Stimulated activated effector memory CD8-positive, alpha-beta T cell treated with anti-CD3 and anti-CD28 coated beads, Interleukin-12 subunit alpha, Interleukin-12 subunit beta, amount 100 ng/mL, for 72 hours (primary cell): ENCODE results near the gene ILK.

Source experiments
- ATAC-seq: fragments of 150-1000 bp; cut with Tn5 transposase; 2 replicates; pipeline ENCODE4 v1.10.0; 2021
- DNase-seq, 2 donors: peaks; one replicate each; pipeline ENCODE4 v3.0.0; 2021 to 2022; ENCODE audit warnings: low spot score in 2 of 2
- H3K27ac Mint-ChIP-seq: one replicate; pipeline ENCODE4 v1.8.0; 2022; ENCODE audit warnings: mild to moderate bottlenecking, mixed read lengths
- H3K36me3 Mint-ChIP-seq: one replicate; pipeline ENCODE4 v1.8.0; 2022; ENCODE audit warnings: mild to moderate bottlenecking, mixed read lengths
- H3K4me1 Mint-ChIP-seq: one replicate; pipeline ENCODE4 v1.8.0; 2022; ENCODE audit warnings: mixed read lengths
- H3K4me3 Mint-ChIP-seq: one replicate; pipeline ENCODE4 v1.8.0; 2022; ENCODE audit warnings: mild to moderate bottlenecking, mixed read lengths
- H3K9me3 Mint-ChIP-seq: one replicate; pipeline ENCODE4 v1.8.0; 2022; ENCODE audit warnings: mixed read lengths

ILK gene

DNA sequence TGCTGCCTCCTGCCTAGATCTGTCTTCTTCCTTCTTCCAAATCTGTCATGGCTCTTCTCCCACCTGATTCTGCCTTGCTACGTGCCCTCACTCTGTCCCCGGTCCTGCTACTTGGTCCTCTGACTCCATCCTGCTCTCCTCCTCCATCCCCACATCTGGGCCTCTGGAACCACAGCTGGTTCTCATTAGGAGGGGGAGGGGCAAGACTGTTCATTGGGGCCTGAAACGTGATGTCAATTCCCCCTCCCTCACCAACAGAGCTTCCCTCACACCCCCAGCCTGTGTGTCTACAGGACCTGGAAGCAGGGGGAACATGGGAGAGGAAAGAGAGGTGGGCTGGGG is 43.0 kb downstream of the ILK start:
- peaks cover 7% of the 10 kb centered on the region for H3K4me1 Mint-ChIP-seq
- no peaks in the 10 kb centered on the region for H3K36me3 Mint-ChIP-seq
- ATAC-seq: no peak
- no peaks in the 10 kb centered on the region for H3K9me3 Mint-ChIP-seq
- H3K27ac Mint-ChIP-seq: no peak overlapping the region
- H3K4me3 Mint-ChIP-seq: no peak overlapping the region
- DNase-seq: peak in 1 of 2 donors; percentile 59

DNA sequence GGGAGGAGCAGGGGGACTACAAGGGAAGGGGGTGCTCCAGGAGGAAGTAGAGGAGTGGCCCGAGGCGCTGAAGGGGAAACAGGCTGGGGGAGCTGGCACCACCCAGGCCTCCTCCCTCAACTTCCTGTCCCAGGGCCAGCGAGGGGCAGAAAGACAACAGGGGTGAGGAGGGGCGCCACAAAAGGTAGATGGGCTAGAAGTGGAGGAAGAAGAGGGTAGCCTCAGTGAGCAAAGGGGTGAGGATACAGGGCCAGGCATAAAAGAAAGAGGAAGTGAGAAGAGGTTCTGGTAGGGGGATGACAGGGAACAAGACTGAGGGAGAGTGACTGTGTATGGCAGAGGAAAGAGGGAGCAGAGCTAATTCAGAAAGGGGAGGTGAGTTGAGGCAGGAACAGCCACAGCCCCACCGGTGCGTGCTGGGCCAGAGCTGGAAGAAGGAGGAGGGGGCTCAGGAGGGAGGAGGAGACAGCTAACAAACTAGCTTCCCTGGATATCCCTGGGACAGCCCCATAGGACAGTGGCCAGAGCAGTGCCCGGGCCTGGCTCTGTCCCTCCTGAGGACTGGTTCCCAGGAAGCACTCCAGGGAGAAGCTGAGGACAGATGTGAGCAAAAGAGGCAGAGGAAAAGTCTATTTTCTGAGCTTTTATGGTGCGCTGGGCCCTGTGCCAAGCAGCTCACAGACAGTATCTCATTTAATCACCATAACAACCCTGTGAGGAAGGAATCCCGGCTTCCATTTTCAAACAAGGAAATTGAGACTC is 43.5 kb downstream of the ILK start:
- Mint-ChIP-seq H3K9me3 (no peaks in the 10 kb centered on the region), H3K4me3 (no peak overlapping the region), H3K36me3 (no peaks in the 10 kb centered on the region), H3K27ac (no peak overlapping the region), H3K4me1 (peaks cover 7% of the 10 kb centered on the region)
- DNase-seq: peak in 1 of 2 donors; percentile 63
- peak; percentile 59 for ATAC-seq

DNA sequence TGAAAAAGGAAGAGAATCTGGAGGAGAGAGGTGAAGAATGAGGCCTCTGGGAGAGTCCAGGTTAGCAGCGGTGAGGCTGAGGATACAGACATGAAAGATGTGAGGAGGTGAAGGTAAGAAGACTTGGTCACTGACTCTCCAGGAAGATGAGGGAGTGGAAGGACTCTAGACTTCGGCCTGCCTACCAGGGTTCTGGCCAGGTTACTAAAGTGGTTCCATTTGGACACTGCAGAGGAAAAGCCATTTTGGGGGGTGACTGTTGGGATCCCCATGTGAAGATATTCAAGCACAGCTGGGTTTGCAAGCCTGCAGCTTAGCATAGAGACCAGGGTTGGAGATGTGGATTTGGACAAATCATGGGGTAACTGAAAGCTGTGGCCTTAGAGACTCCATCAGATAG is 44.3 kb downstream of the ILK start:
- peaks cover 7% of the 10 kb centered on the region for H3K4me1 Mint-ChIP-seq
- DNase-seq (no peak), ATAC-seq (no peak)
- no peak overlapping the region for H3K4me3 Mint-ChIP-seq
- H3K36me3 Mint-ChIP-seq: no peaks in the 10 kb centered on the region
- H3K9me3 Mint-ChIP-seq: no peaks in the 10 kb centered on the region
- H3K27ac Mint-ChIP-seq: no peak overlapping the region

DNA sequence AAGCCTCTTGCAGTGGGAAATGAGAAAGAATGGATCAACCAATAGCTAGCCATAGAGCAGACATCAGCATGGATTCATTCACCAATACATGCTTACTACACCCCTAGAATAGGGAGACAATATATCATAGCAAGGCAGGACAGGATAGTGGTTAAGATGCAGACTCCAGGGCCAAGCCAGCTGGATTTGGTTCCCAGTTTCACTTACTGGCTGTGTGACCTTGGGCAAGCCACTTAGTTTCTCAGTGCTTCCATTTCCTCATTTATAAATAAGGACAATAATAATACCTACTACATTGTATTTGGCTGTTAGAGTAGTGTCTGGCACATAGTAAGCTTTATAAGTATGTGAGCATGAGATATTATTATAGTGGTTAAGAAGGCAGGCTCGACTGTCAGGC is 44.9 kb downstream of the ILK start:
- H3K4me3 Mint-ChIP-seq: no peak overlapping the region
- no peak for ATAC-seq
- H3K36me3 Mint-ChIP-seq: no peaks in the 10 kb centered on the region
- H3K4me1 Mint-ChIP-seq: peaks cover 7% of the 10 kb centered on the region
- H3K27ac Mint-ChIP-seq: no peak overlapping the region
- no peaks in the 10 kb centered on the region for H3K9me3 Mint-ChIP-seq
- no peak for DNase-seq

- ATAC-seq (no peak), DNase-seq (no peak)
- H3K27ac Mint-ChIP-seq: no peak overlapping the region
- H3K9me3 Mint-ChIP-seq: no peaks in the 10 kb centered on the region
- no peaks in the 10 kb centered on the region for H3K36me3 Mint-ChIP-seq
- no peak overlapping the region for H3K4me3 Mint-ChIP-seq
- peaks cover 3% of the 10 kb centered on the region for H3K4me1 Mint-ChIP-seq
These were observed 46.5 kb downstream of the ILK start for GRCh38 chr11:6650104-6650503.

DNA sequence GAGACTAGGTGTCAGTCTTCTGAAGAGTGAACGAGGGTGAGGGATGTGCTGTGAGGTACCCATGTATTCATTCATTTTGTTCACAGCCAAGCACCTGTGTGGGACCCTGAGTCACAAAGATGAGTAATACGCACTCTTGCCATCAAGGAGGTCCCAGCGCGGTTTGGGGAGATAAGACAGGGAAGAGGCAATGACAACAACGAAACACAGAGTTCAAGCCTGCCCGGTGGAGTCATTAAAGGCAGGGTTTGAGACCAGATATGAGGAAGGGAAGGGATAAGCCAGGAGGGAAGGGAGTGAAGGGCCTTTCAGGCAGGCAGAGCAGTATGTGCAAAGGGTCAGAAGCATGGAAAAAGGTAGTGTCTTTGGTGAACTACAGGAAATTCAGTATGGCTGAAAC is 47.4 kb downstream of the ILK start:
- Mint-ChIP-seq H3K4me3 (no peak overlapping the region), H3K36me3 (no peaks in the 10 kb centered on the region), H3K4me1 (peaks cover 2% of the 10 kb centered on the region), H3K27ac (no peak overlapping the region), H3K9me3 (no peaks in the 10 kb centered on the region)
- DNase-seq (no peak), ATAC-seq (peak; percentile 71)

DNA sequence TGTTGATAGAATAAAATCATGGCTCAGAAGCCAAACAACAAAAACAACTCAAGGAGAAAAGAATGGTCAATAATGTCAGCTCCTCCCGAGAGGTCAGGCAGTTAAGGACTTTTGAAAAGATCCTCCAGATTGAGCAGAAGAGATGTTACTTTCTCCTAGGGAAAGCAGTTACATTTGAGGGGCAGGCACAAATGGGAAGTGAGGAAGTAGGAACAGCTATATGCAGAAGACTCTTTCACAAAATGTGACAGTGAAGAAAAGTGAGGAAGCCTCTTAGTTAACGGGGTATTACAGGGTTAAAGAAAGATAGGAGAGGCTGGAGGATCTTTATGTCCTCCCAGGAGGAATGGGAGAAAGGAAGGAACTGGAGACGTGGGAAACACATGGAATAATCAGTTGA is 48.6 kb downstream of the ILK start:
- DNase-seq: no peak
- Mint-ChIP-seq H3K9me3 (no peaks in the 10 kb centered on the region), H3K4me1 (peaks cover 10% of the 10 kb centered on the region), H3K36me3 (no peaks in the 10 kb centered on the region), H3K4me3 (no peak overlapping the region), H3K27ac (no peak overlapping the region)
- ATAC-seq: no peak

DNA sequence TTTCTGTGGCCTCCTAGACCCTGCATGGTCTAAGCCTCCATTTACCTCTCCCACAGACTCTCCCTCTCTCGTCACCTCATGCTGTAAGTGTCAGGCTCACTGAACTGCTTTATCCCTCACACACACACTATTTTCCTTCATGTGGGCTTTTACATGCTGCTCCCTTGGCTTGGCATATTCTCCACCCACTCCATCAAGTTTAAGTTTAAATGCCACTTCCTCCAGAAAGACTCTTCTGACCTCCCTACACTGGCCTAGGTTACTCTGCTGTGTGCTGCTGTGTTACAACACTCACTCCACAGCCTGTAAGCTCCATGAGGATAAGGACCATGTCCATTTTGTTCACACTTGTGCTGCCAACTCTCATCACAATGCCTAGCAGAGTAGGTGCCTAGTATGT is 49.5 kb downstream of the ILK start:
- Mint-ChIP-seq H3K9me3 (no peaks in the 10 kb centered on the region), H3K27ac (no peak overlapping the region), H3K36me3 (no peaks in the 10 kb centered on the region), H3K4me1 (peaks cover 10% of the 10 kb centered on the region), H3K4me3 (no peak overlapping the region)
- no peak for ATAC-seq
- no peak for DNase-seq

GRCh38 chr11:6653656-6654055 is 50.1 kb downstream of the ILK start:
- DNase-seq (no peak), ATAC-seq (no peak)
- H3K4me3 Mint-ChIP-seq: no peak overlapping the region
- no peak overlapping the region for H3K27ac Mint-ChIP-seq
- no peaks in the 10 kb centered on the region for H3K36me3 Mint-ChIP-seq
- H3K9me3 Mint-ChIP-seq: no peaks in the 10 kb centered on the region
- H3K4me1 Mint-ChIP-seq: peaks cover 10% of the 10 kb centered on the region

DNA sequence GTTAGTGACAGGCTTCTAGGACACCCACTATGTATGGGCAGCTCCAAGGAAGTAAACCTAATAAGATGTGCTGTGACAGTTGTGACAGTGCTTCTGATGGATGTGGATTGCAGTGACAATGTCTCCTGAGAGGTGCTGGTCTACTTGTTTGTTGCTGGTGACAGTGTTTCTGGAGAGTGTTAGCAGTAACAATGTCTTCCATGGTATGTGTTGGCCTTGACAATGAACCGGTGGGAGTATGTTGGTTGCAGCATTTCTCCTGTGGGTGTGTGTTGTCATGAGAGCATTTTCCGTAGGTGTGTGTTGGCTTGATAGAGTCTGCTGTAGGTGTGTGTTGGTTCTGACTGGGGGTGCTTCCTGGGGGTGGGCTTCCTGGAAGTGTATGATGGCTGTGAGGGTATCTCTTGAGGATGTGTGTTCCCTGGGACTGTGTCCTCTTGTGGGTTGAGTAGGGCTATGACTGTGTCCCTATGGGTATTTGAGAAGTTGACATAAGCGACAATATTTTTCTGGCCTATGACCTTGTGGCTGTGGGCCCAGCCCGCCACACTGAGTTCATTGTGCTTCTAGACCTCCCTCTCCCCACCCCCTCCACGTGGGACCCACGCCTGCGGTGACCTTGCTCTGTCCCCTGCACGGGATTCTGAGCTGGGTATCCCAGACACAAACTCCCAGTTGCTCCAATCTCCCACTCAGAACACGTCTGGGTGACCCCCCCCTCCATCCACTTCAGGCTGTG is 50.9 kb downstream of the ILK start:
- ATAC-seq: peak; percentile 33
- no peak for DNase-seq
- H3K36me3 Mint-ChIP-seq: no peaks in the 10 kb centered on the region

GRCh38 chr11:6655020-6655789 is 51.6 kb downstream of the ILK start:
- ATAC-seq (peak; percentile 78), DNase-seq (no peak)
- H3K27ac Mint-ChIP-seq: no peak overlapping the region
- no peaks in the 10 kb centered on the region for H3K9me3 Mint-ChIP-seq
- peaks cover 10% of the 10 kb centered on the region for H3K4me1 Mint-ChIP-seq
- H3K36me3 Mint-ChIP-seq: no peaks in the 10 kb centered on the region
- peak overlapping the region; percentile 65 for H3K4me3 Mint-ChIP-seq

More for the DNA sequence above, 50.9 kb downstream of the ILK start:
- Mint-ChIP-seq H3K27ac (no peak overlapping the region), H3K4me1 (peaks cover 10% of the 10 kb centered on the region), H3K4me3 (no peak overlapping the region), H3K9me3 (no peaks in the 10 kb centered on the region)

DNA sequence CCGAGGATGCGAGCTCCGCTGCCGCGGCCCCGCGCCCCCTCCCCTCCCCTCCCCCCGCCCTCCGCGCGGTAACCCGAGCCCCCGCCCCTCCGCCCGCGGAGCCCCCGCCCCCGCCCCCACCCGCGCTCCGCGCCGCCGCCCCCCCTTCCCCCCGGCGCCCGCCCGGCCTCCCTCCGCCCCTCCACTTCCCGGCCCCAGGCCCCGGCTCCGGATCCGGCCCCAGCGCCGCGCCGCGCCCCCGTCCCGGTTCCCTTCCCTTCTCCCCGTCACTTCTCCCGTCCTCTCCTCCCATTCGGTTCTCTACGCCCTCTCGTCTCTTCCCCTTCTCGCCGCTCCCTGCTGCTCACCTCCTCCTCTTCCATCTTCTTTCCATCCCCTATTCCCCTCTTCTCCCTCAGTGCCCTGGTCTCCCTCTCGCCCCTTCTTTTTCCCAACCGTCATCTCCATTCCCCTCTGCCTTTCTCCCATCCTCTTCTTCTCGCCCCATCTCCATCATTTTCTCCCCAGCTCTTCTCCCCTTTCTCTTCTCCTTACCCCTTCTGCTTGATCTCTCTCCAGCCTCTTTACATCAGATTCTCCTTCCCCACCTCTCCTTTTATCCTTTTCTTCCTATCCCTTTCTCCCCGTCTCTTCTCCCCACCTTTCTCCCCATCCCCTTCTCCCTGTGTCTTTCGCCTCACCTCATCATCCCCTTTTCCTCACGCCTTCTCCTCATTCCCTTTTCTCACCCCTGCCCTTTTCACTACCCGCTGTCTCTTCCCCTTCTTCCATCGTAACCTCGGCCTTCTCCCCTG is 52.4 kb downstream of the ILK start, which contains the start of gene DCHS1:
TSS of gene DCHS1 (minus strand) at position 20 of the 794 bp plus-strand sequence. CDS start 14,196 bp downstream, outside the sequence.
- no peaks in the 10 kb centered on the region for H3K36me3 Mint-ChIP-seq
- ATAC-seq (no peak), DNase-seq (no peak)
- H3K9me3 Mint-ChIP-seq: no peaks in the 10 kb centered on the region
- H3K4me3 Mint-ChIP-seq: peak within 1 kb of the TSS; percentile 65
- H3K4me1 Mint-ChIP-seq: peaks cover 10% of the 10 kb centered on the region
- peak within 1 kb of the TSS; percentile 21 for H3K27ac Mint-ChIP-seq

DNA sequence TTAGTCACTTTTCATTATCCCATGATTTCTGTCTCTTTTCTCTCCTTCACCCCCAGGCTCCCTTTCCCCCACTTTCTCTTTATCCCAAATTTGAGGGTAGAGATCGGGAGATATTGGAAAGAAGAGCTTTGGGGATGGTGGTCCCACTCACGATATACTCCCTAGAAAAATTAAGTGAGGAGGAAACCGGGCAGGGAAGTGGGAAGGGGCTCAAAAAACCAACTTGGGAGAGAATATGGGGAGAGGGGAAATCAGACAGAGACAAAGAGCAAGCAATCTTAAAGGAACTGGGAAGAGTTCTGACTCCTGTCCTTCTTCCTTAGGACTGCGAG is 53.0 kb downstream of the ILK start:
- peak overlapping the region; percentile 21 for H3K27ac Mint-ChIP-seq
- no peaks in the 10 kb centered on the region for H3K9me3 Mint-ChIP-seq
- DNase-seq (no peak), ATAC-seq (no peak)
- peaks cover 10% of the 10 kb centered on the region for H3K4me1 Mint-ChIP-seq
- no peaks in the 10 kb centered on the region for H3K36me3 Mint-ChIP-seq
- H3K4me3 Mint-ChIP-seq: peak overlapping the region; percentile 65

DNA sequence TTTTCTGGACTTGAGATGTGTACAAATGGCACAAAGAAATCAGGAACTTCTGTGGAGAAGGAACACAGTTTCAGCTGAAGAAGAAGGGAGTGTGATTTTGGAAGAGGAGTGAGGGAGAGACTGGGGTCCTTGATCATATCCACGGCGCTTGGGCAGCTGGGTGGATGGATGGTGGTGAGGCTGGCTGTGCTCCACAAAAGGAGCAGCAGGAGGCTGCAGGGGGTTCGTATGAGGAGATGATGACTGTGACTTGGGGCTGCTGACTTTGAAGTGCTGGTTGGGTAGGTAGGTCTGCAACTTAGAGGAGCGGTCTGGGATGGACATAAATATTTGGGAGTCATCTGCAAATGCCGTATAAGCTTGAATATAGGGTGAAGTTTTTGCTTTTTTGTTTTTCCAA is 53.4 kb downstream of the ILK start:
- Mint-ChIP-seq H3K4me1 (peaks cover 10% of the 10 kb centered on the region), H3K4me3 (peak overlapping the region; percentile 65), H3K9me3 (no peaks in the 10 kb centered on the region)

DNA sequence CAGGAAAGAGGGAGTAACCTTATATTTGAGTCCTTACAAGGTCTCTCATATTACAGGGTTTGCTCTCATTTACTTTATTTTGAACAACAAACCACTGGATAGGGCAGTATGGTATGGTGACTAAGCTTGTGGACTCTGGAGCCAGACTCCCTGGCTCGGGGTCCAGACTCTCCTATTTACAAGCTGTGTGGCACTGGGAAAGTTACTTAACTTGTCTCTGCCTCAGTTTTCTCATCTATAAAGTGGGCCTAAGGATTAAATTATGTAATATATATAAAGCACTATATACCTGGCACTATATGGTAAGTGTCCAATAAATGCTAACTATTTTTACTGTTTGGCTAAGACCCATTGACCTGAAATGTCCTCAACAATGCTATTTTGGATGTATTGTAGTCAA is 53.8 kb downstream of the ILK start:
- no peaks in the 10 kb centered on the region for H3K9me3 Mint-ChIP-seq
- H3K4me3 Mint-ChIP-seq: no peak overlapping the region
- DNase-seq: no peak
- ATAC-seq: no peak
- H3K36me3 Mint-ChIP-seq: no peaks in the 10 kb centered on the region
- no peak overlapping the region for H3K27ac Mint-ChIP-seq
- peaks cover 10% of the 10 kb centered on the region for H3K4me1 Mint-ChIP-seq

More for the DNA sequence above, 53.4 kb downstream of the ILK start:
- ATAC-seq: no peak
- Mint-ChIP-seq H3K27ac (peak overlapping the region; percentile 21), H3K36me3 (no peaks in the 10 kb centered on the region)
- no peak for DNase-seq
